ENCODE results near the gene SAA2.
"Not testable (repeated sequence)": the region's sequence is repeated elsewhere in the genome, so short reads cannot be mapped to it uniquely, and the experiment has no call there.

DNA sequence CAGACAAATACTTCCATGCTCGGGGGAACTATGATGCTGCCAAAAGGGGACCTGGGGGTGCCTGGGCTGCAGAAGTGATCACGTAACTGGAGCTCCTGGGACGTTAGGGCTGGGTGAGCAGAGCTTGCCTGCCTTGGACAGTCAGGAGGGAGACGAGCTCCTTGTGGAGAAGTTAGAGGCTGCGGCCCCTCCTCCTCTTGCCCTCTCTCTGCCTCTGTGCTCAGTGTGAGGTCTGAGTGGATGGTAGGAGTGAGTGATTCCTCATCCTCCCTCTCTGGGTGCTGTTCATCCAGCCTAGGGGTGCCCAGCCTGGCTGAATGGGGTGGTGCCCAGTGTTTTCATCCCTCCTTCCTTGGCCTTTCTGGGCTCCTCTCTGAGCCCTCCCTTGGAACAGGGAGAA is 20.8 kb upstream of the SAA2 start:
- TF ChIP-seq, protein P1, sequence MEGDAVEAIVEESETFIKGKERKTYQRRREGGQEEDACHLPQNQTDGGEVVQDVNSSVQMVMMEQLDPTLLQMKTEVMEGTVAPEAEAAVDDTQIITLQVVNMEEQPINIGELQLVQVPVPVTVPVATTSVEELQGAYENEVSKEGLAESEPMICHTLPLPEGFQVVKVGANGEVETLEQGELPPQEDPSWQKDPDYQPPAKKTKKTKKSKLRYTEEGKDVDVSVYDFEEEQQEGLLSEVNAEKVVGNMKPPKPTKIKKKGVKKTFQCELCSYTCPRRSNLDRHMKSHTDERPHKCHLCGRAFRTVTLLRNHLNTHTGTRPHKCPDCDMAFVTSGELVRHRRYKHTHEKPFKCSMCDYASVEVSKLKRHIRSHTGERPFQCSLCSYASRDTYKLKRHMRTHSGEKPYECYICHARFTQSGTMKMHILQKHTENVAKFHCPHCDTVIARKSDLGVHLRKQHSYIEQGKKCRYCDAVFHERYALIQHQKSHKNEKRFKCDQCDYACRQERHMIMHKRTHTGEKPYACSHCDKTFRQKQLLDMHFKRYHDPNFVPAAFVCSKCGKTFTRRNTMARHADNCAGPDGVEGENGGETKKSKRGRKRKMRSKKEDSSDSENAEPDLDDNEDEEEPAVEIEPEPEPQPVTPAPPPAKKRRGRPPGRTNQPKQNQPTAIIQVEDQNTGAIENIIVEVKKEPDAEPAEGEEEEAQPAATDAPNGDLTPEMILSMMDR (optimal IDR thresholded peaks at IDR 0.05 in 1 of 3, IDR thresholded peaks at IDR 0.05 in 1 of 3, conservative IDR thresholded peaks at IDR 0.05 in 1 of 3; ENCODE audit: extremely low read depth in 1 of 3, insufficient read depth in 2 of 3, low read length in 3 of 3), result not testable (repeated sequence)
- TF ChIP-seq EZH2 (IDR thresholded peaks at IDR 0.05; ENCODE audit: low read length), result not testable (repeated sequence)
